ENCODE measurements around the gene XKRX. TPM values are rescaled to one million over a fixed set of nuclear protein-coding genes. Genes with fewer than 3 reads are reported as not detected.
A peak's percentile ranks its signal among the peaks of the same experiment; 100 is the strongest.

Gene XKRX
- total RNA-seq, 1 experiment from 2014 or later, result 0.55 TPM

DNA sequence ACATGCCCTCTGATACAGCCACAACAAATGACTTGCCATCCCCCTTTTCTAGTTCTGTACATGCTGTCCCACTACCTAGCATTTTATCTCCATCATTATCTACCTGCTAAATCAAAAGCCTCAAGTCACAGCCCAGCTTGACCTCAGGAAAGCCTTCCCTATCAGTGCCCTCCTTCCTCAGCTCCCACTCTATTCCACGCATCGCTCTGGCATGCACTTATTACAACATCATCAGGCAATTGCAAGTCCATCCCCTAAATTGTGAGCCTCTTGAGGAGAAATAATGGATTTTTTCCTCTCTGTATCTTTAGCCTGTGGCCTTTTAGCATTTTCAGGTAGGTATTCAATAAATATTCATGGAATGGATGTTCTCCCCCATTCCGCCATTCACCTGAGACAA, 46.5 kb upstream of the XKRX start:
- Histone ChIP-seq H3K4me2 (ENCODE audit: low read length) (no peak overlapping the region), H2AFZ (ENCODE audit: low read length) (no peak overlapping the region), H3K4me1 (ENCODE audit: insufficient read depth, low read length) (peaks cover 45% of the 10 kb centered on the region), H3K9ac (ENCODE audit: low read length) (no peak overlapping the region), H4K20me1 (ENCODE audit: low read length) (no peaks in the 10 kb centered on the region), H3K79me2 (ENCODE audit: low read length) (no peaks in the 10 kb centered on the region), H3K27ac (ENCODE audit: low read length) (no peak overlapping the region), H3K9me3 (ENCODE audit: low read length) (no peaks in the 10 kb centered on the region), H3F3A (ENCODE audit: low read length, unreplicated experiment) (peaks cover under 1% of the 10 kb centered on the region), H3K9me2 (replicated peaks; ENCODE audit: low read length) (no peaks in the 10 kb centered on the region), H3K27me3 (ENCODE audit: low read length) (no peaks in the 10 kb centered on the region), H3K4me3 (ENCODE audit: low read length) (no peak overlapping the region), H3K36me3 (ENCODE audit: low read depth, low read length) (no peaks in the 10 kb centered on the region)
- DNase-seq, result no peak
- BruUV-seq (replicated peaks), result no TSS peak
- POLR2A ChIA-PET (ENCODE audit: unreplicated experiment), result no interaction called here
- CTCF ChIA-PET, result no interaction called here
- no peak for ATAC-seq
- no peak for TF ChIP-seq EZH2 (IDR thresholded peaks at IDR 0.05; ENCODE audit: low read length, unreplicated experiment)
- TF ChIP-seq, protein P1, sequence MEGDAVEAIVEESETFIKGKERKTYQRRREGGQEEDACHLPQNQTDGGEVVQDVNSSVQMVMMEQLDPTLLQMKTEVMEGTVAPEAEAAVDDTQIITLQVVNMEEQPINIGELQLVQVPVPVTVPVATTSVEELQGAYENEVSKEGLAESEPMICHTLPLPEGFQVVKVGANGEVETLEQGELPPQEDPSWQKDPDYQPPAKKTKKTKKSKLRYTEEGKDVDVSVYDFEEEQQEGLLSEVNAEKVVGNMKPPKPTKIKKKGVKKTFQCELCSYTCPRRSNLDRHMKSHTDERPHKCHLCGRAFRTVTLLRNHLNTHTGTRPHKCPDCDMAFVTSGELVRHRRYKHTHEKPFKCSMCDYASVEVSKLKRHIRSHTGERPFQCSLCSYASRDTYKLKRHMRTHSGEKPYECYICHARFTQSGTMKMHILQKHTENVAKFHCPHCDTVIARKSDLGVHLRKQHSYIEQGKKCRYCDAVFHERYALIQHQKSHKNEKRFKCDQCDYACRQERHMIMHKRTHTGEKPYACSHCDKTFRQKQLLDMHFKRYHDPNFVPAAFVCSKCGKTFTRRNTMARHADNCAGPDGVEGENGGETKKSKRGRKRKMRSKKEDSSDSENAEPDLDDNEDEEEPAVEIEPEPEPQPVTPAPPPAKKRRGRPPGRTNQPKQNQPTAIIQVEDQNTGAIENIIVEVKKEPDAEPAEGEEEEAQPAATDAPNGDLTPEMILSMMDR (conservative IDR thresholded peaks at IDR 0.05; ENCODE audit: low read depth, low read length), result no peak
- no peak for TF ChIP-seq EZH2phosphoT487 (IDR thresholded peaks at IDR 0.05; ENCODE audit: borderline replicate concordance, low read length)
- intact Hi-C loops (cut with micrococcal nuclease), result no loop called here

DNA sequence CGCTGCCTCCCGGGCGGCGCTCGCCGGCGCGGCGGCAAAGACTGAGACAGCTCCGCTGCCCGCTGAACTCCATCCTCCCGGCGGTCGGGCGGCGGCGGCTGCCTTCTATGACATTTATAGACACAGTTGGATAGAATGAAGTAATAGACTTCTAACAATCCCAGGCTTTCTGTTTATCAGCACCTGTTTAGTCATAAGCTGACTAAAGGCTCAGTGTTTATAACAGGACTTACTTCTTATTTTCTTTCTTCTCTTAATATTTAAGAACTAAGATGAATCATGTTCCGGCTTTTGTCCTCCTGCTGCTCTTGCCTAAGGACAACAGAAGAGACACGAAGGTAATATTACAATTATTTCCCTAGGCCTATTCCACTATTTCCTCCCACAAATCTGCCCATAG, 44.7 kb upstream of the XKRX start:
- Histone ChIP-seq H3K4me3 (ENCODE audit: low read length) (no peak overlapping the region), H4K20me1 (ENCODE audit: low read length) (no peaks in the 10 kb centered on the region), H3K36me3 (ENCODE audit: low read depth, low read length) (no peaks in the 10 kb centered on the region), H3K79me2 (ENCODE audit: low read length) (no peaks in the 10 kb centered on the region), H3K9me2 (replicated peaks; ENCODE audit: low read length) (no peaks in the 10 kb centered on the region), H3K4me2 (ENCODE audit: low read length) (peak overlapping the region; percentile 22; the same call in 1 of the 2 replicates), H3K27me3 (ENCODE audit: low read length) (no peaks in the 10 kb centered on the region), H3K9ac (ENCODE audit: low read length) (no peak overlapping the region), H3F3A (ENCODE audit: low read length, unreplicated experiment) (no peaks in the 10 kb centered on the region), H3K9me3 (ENCODE audit: low read length) (no peaks in the 10 kb centered on the region), H2AFZ (ENCODE audit: low read length) (no peak overlapping the region), H3K27ac (ENCODE audit: low read length) (peak overlapping the region; percentile 79), H3K4me1 (ENCODE audit: insufficient read depth, low read length) (peaks cover 29% of the 10 kb centered on the region)
- ChIA-PET CTCF (no interaction called here), POLR2A (ENCODE audit: unreplicated experiment) (no interaction called here)
- BruUV-seq (replicated peaks), result no TSS peak
- intact Hi-C loops (cut with micrococcal nuclease), result no loop called here
- ATAC-seq (peak; percentile 96), DNase-seq (peak; percentile 86)
- TF ChIP-seq, protein P1 (conservative IDR thresholded peaks at IDR 0.05; ENCODE audit: low read depth, low read length), result no peak
- TF ChIP-seq EZH2phosphoT487 (IDR thresholded peaks at IDR 0.05; ENCODE audit: borderline replicate concordance, low read length) (no peak), EZH2 (IDR thresholded peaks at IDR 0.05; ENCODE audit: low read length, unreplicated experiment) (no peak)

DNA sequence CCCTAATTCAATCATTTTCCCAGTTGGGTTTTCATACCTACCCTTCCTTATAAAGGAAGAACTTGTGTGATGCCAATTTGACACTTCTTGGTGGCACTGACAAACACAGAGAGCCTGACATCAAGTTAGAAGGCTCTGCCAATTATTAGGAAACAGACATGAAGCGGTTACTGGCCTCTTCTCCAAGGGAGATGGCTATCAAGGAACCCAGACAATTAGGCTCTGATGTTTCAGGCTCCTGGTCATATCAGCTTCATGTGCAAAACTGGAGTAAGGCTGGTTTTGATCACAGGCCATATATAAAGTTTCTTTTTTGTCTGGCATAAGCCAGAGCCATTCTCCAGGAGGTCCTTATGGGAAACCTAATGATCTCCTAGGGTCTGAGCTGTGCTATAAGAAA, 41.2 kb upstream of the XKRX start:
- intact Hi-C loops (cut with micrococcal nuclease), result no loop called here
- POLR2A ChIA-PET (ENCODE audit: unreplicated experiment), result no interaction called here
- H3K36me3 ChIP-seq (ENCODE audit: low read depth, low read length), result no peaks in the 10 kb centered on the region
- no peak for TF ChIP-seq EZH2phosphoT487 (IDR thresholded peaks at IDR 0.05; ENCODE audit: borderline replicate concordance, low read length)
- TF ChIP-seq, protein P1 (conservative IDR thresholded peaks at IDR 0.05; ENCODE audit: low read depth, low read length), result no peak
- no peak for TF ChIP-seq EZH2 (IDR thresholded peaks at IDR 0.05; ENCODE audit: low read length, unreplicated experiment)
- peaks cover 11% of the 10 kb centered on the region for H3K4me1 ChIP-seq (ENCODE audit: insufficient read depth, low read length)
- no peak overlapping the region for H2AFZ ChIP-seq (ENCODE audit: low read length)
- H3K27ac ChIP-seq (ENCODE audit: low read length), result no peak overlapping the region
- DNase-seq (no peak), ATAC-seq (no peak)
- no peaks in the 10 kb centered on the region for H4K20me1 ChIP-seq (ENCODE audit: low read length)
- H3K27me3 ChIP-seq (ENCODE audit: low read length), result no peaks in the 10 kb centered on the region
- H3K4me2 ChIP-seq (ENCODE audit: low read length), result no peak overlapping the region
- H3K79me2 ChIP-seq (ENCODE audit: low read length), result no peaks in the 10 kb centered on the region
- no peaks in the 10 kb centered on the region for H3K9me2 ChIP-seq (replicated peaks; ENCODE audit: low read length)
- no peaks in the 10 kb centered on the region for H3F3A ChIP-seq (ENCODE audit: low read length, unreplicated experiment)
- H3K9me3 ChIP-seq (ENCODE audit: low read length), result no peaks in the 10 kb centered on the region
- BruUV-seq (replicated peaks), result no TSS peak
- H3K9ac ChIP-seq (ENCODE audit: low read length), result no peak overlapping the region
- CTCF ChIA-PET, result no interaction called here
- H3K4me3 ChIP-seq (ENCODE audit: low read length), result no peak overlapping the region

Data from PC-3 (cell line).